GM19328 (cell line): ENCODE data around the gene ZNF91.
A peak's percentile ranks its signal among the peaks of the same experiment; 100 is the strongest.
"Not testable (repeated sequence)": the region's sequence is repeated elsewhere in the genome, so short reads cannot be mapped to it uniquely, and the experiment has no call there.

ENCODE experiments used
- ATAC-seq: cut with Tn5 transposase; IDR thresholded peaks from one replicate; pipeline ENCODE4 v1.9.1; 2021; ENCODE audit warnings: mild to moderate bottlenecking, moderate library complexity; ENCODE audit not compliant: unreplicated experiment

The ZNF91 gene

DNA sequence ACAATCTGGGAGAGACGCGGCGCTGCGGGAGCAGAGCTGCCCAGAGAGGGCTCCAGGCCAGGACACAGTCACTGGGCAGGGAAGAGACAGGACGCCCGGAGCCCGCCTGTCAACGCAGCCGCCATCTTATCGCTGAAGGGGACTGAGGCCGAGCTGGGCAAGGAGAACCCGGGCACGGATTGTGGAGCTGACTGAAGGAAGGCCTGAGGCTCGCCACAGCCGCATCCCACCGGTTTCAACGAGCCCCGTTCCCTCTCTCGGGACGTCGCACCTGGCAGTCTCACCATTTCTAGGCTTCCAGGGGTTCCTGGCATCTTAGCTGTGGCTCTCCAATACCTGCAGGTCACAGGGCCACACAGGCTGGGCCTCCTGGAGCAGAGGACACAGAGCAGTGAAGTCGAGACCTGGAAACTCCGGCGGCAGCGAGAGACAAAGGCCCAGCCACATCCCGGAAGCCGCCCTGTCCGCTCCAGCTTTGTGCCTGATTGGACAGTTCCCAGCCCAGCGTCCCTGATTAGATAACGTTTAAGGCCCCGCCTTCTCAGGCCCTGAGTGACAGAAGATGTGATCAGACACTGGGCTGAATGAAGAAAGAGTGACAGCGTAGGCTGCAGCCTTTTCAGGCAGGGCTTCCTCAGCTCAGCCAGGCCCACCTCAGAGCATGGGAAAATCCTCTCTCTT is at the start of gene ZNF91:
Gene ZNF91, minus strand, starts transcription at position 431 of the 681 bp plus-strand sequence. Its CDS starts 117 bp downstream, at position 314.
- ATAC-seq = peak; percentile 98

- no peak for ATAC-seq
Measured at GRCh38 chr19:23440791-23441190, 45.5 kb upstream of the ZNF91 start.

DNA sequence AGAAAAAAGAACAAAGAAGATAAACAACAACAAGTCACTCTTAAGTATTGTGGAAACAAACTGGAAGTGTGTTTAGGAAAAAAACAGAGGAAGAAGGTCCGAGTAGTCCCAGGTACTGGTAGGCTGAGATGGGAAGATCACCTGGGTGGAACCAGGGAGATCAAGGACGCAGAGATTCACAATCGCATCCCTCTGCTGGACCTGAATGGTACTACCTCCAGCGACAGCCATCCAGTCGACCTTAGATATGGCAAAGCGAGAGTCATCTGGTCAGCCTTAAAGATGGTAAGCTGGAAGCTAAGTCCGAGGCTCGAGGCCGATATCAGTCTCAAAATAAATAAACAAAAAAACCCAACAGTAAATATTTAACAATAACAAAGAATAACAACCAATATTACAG is 44.9 kb upstream of the ZNF91 start:
- ATAC-seq = no peak

- no peak for ATAC-seq
Measured at GRCh38 chr19:23439623-23440022, 44.4 kb upstream of the ZNF91 start.

- no peak for ATAC-seq
Measured at GRCh38 chr19:23437901-23438300, 42.6 kb upstream of the ZNF91 start.

DNA sequence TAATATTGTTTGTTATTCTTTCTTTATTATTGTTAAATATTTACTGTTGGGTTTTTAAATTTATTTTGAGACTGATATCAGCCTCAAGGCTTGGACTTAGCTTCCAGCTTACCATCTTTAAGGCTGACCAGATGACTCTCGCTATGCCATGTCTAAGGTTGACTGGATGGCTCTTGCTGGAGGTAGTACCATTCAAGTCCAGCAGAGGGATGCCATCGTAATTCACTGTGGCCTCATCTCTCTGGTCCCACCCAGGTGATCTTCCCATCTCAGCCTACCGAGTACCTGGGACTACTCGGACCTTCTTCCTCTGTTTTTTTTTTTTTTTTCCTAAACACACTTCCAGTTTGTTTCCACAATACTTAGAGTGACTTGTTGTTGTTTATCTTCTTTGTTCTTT is 41.7 kb upstream of the ZNF91 start:
- ATAC-seq = no peak

- no peak for ATAC-seq
Measured at GRCh38 chr19:23436318-23436717, 41.0 kb upstream of the ZNF91 start.

- ATAC-seq = no peak
Measured at GRCh38 chr19:23420824-23421223, 25.6 kb upstream of the ZNF91 start.

DNA sequence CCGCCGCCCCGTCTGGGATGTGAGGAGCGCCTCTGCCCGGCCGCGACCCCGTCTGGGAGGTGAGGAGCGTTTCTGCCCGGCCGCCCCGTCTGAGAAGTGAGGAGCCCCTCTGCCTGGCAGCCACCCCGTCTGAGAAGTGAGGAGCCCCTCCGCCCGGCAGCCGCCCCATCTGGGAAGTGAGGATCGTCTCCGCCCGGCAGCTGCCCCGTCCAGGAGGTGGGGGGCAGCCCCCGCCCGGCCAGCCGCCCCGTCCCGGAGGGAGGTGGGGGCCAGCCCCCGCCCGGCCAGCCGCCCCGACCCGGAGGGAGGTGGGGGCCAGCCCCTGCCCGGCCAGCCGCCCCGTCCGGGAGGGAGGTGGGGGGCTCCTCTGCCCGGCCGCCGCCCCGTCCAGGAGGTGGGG is 24.0 kb upstream of the ZNF91 start:
- not testable (repeated sequence) for ATAC-seq

DNA sequence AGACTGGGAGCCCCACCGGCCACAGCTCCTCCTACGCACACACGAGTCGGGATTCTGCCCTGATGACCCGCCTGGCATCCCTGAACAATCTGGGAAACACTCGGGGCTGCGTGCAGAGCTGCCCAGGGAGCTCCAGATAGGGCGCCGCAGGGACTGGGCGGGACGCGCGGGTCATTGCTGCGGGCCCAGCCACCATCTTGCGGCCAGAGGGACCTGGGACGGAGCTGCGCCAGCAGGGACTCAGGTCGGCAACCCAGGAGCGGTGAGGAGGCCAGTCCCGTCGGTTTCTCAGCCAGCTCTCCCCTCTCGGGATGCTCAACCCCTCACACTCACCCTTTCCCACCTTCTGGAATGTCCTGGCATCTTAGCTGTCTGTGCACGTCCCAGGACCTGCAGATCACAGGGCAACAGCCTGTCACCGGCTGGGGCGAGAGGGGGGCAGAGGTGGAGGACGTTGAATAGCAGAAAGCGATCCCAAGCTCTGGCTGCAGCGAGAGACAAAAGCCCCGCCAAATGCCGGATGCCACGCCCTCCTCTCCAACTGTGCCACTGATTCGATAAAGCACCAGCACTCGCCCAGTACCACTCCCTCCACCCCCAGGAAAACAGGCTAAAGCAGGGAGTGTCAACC is 20.4 kb upstream of the ZNF91 start:
- no peak for ATAC-seq

- ATAC-seq = no peak
Measured at GRCh38 chr19:23415034-23415433, 19.8 kb upstream of the ZNF91 start.

- ATAC-seq = no peak
Measured at GRCh38 chr19:23410155-23410554, 14.9 kb upstream of the ZNF91 start.

DNA sequence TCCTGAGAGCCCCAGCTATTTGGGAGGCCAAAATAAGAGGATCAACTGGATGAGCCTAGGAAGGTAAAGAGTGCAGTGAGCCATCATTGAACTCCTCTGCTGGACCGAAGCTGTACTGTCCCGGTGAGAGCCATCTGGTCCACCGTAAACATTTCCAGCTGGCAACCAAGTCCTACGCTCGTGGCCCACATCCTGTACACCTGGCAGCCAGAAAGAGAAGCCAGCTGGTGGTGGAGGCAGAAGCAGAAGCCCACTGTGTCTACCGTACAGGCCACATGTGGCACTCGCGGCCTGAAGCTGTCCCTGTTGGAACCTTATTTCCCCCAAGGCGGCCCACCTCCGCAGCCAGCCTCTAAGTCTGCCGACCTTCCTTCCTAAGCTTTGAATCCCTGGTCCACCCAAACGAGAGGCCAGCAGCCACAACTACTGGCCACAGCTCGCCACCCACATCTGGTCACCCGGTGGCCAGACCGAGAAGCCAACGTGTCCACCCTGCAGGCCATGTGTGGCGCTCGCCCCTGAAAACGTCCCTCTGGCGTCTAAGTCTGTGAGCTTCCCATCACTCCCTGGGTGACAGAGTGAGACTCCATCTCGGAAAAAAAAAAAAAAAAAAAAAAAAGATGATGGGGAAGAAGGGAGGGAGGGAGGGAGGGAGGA is 14.2 kb upstream of the ZNF91 start:
- no peak for ATAC-seq

GRCh38 chr19:23407616-23408133 is 12.4 kb upstream of the ZNF91 start:
- ATAC-seq = no peak

DNA sequence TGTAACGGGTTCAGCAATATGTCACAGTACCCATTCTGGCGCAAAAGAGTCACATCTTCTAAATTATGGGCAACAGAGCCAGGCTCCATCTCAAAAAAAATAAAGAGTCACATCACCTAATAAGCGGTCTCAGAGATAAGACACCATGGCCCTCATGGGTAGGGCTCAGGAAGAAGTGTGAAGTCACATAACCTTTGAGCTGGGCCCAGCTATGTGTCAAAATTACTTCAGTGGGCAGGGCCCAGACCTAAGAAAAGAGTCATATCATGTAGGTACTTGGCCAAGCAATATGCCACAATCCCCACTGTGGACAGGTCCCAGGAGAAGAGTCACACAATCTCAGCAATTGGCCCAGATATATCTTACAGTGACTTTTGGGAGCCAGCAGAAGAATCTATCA is 11.4 kb upstream of the ZNF91 start:
- no peak for ATAC-seq

DNA sequence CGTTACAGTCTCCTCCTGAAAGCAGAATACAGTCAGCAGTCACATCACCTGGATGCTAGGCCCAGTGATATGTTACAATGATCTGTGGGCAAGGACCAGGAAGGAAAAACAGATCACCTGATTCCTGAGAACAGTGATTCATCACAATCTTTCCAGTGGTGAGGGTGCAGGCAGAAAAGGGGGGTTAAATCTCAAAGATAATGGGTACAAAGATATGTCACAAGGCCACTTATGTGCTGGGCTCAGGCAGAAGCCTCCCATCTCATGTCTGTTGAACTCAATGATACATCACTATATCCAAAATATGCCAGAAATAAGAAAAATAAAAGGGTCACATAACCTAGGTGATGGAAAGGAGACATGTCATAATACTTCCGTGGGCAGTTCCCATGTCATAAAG is 10.8 kb upstream of the ZNF91 start:
- no peak for ATAC-seq

DNA sequence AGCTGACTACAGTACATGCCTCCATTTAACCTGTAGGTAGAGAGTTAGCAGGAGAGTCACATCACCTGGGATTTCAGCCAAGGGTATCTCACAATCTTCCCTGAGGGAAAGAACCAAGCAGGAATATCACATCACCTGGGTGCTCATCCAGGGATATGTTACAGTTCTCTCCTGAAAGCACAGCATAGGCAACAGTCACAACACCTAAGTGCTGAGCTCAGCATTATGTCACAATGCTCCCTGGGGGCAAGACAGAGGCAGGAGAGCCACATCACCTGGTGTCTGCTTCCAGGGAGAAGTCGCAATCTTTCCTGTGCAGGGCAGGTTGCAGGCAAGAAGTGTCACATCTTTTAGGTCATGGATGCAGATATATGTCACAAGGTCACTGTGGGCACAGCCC is 9.4 kb upstream of the ZNF91 start:
- ATAC-seq = no peak

DNA sequence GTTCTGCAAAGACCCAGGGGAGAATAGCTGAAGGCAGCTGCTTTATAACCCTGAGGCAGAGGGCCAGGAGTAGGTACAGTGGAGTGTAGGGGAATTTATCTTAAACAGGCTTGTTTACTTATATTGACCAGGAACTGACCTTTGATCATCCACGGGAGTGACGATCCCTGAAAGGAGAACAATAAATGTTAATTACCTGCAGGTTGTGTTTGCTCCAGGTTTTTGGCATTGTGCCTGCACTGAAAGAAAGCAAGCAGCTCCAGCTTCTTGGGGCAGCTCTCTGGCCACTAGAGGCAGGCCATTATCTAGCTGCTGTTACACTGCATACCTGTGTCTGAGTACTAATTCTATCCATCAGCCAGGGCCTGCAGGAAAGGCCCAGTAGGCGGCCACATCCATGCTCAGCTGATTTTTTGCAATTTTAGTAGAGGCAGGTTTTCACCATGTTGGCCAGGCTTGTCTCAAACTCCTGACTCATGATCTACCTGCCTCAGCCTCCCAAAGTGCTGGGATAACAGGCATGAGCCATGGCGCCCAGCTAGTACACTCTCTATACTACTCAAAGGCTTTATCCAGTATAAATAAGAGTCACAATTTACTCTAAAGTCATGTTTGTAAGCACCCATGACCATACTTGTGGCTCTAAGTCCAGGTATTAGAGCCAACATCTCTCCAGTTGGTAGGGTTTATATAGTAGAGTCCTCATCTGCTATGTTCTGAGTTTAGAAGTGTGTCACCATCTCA is 8.5 kb upstream of the ZNF91 start:
- no peak for ATAC-seq

- ATAC-seq = no peak
Measured at GRCh38 chr19:23403052-23403451, 7.8 kb upstream of the ZNF91 start.

DNA sequence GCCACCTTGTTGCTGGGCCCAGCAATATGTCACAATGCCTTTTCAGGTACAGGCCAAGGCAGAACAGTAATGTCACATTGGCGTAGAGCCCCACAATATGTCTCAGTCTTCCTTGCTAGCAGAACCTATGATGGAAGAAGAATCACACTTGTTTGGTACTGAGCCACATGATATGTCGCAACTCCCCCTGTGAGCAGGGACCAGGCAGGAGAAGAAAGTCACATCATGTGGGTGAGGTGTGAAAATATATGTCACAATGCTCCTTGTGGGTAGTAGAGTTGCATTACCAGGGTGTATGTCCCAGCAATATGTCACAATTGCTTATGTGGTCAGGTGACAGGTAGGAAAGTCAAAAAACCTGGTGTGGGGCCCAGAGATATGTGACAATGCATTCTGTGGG is 7.1 kb upstream of the ZNF91 start:
- no peak for ATAC-seq

- ATAC-seq = no peak
Measured at GRCh38 chr19:23401086-23401610, 5.9 kb upstream of the ZNF91 start.
